K562 (cell line): ENCODE data around the gene PRCD. TPM values are rescaled to one million over a fixed set of nuclear protein-coding genes. Genes with fewer than 3 reads are reported as not detected.
A peak's percentile ranks its signal among the peaks of the same experiment; 100 is the strongest.

Experiments used
- BDP1 ChIP-seq: IDR thresholded peaks from 3 replicates; pipeline ENCODE4 v1.6.1; 2011; ENCODE audit not compliant: insufficient read length, insufficient read depth
- CHD1 ChIP-seq: fragments of 200-600 bp; sonication (generic); IDR thresholded peaks from one replicate; pipeline ENCODE4 v1.6.1; 2012; ENCODE audit warnings: mild to moderate bottlenecking, moderate library complexity, low read length, inconsistent platforms
- CSDE1 ChIP-seq, 2 experiments: fragments of 450-650 bp; IDR thresholded peaks; 2 replicates each; pipeline ENCODE4 v1.6.1; 2016; ENCODE audit warnings: mild to moderate bottlenecking in 1 of 2
- ZNF212 ChIP-seq: fragments of 450-650 bp; formaldehyde crosslinking; IDR thresholded peaks from 2 replicates; pipeline ENCODE4 v1.4.0; 2020; ENCODE audit warnings: mild to moderate bottlenecking
- ZNF551 ChIP-seq: fragments of 250-450 bp; sonication (Bioruptor Pico); IDR thresholded peaks from 2 replicates; pipeline ENCODE4 v1.5.0; 2021; ENCODE audit warnings: mild to moderate bottlenecking, moderate library complexity
- polyA plus RNA-seq, 8 experiments: library from polyadenylated mRNA; depleted of rRNA in 4 of 8; stranded (reverse) in 5 of 8; unstranded in 3 of 8; fragments of >200 nt; fragmentation: Nextera tagmentation in 2 of 8; fragmentation: Illumina TruSeq in 1 of 8; extraction: Ambion mirVana in 2 of 8; extraction: Trizol in 1 of 8; gene quantifications; 2 replicates each; pipeline versions ENCODE4 v1.2.1 to v1.2.3, GENCODE V29; 2011 to 2014; ENCODE audit warnings: inconsistent platforms in 1 of 8, missing spikeins in 1 of 8
- total RNA-seq, 7 experiments: library from RNA; depleted of rRNA in 6 of 7; stranded (reverse); fragments of >200 nt in 6 of 7; fragmentation: Illumina TruSeq in 2 of 7; extraction: Trizol in 2 of 7; gene quantifications; 2 replicates each; pipeline versions ENCODE4 v1.2.1 to v1.2.3, GENCODE V29; 2011 to 2021; ENCODE audit warnings: low replicate concordance in 1 of 7
- TF ChIP-seq, protein P1 (sequence below), 2 experiments: fragments of 150-350 bp in 1 of 2; IDR thresholded peaks; 2 replicates each; pipeline ENCODE4 v1.6.1; 2012 to 2016; ENCODE audit warnings: low read depth in 2 of 2, low read length in 2 of 2, mild to moderate bottlenecking in 1 of 2, moderate library complexity in 1 of 2
- TF ChIP-seq, protein P2 (sequence below): fragments of 200-600 bp; sonication (generic); IDR thresholded peaks from one replicate; pipeline ENCODE4 v1.6.1; 2012; ENCODE audit warnings: mild to moderate bottlenecking, low read depth, low read length, inconsistent platforms

Gene PRCD
- total and polyA plus RNA-seq, 9 of the 15 experiments (the other 6 are each of a cell fraction or from before 2014, with no cell fraction given) = 0.20 to 0.25 (median 0.21) TPM; not detected in 6

DNA sequence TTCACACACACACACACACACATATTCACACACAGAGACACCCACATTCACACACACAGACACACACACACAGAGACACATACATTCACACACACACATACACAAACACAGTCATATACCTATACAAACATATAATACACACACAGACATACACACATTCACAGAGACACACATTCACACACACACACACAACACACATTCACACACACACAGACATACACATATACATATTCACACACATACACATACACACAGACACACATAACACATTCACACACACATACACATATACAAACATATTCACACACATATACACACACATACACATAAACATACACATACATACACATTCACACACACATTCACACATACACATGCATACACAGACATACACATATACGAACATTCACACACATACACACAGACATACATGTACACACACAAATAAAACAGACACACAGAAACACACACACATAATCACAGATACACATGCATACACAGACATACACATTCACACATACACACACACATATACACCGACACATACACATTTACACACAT is 7.9 kb downstream of the PRCD start (continued):
- TF ChIP-seq, protein P1, sequence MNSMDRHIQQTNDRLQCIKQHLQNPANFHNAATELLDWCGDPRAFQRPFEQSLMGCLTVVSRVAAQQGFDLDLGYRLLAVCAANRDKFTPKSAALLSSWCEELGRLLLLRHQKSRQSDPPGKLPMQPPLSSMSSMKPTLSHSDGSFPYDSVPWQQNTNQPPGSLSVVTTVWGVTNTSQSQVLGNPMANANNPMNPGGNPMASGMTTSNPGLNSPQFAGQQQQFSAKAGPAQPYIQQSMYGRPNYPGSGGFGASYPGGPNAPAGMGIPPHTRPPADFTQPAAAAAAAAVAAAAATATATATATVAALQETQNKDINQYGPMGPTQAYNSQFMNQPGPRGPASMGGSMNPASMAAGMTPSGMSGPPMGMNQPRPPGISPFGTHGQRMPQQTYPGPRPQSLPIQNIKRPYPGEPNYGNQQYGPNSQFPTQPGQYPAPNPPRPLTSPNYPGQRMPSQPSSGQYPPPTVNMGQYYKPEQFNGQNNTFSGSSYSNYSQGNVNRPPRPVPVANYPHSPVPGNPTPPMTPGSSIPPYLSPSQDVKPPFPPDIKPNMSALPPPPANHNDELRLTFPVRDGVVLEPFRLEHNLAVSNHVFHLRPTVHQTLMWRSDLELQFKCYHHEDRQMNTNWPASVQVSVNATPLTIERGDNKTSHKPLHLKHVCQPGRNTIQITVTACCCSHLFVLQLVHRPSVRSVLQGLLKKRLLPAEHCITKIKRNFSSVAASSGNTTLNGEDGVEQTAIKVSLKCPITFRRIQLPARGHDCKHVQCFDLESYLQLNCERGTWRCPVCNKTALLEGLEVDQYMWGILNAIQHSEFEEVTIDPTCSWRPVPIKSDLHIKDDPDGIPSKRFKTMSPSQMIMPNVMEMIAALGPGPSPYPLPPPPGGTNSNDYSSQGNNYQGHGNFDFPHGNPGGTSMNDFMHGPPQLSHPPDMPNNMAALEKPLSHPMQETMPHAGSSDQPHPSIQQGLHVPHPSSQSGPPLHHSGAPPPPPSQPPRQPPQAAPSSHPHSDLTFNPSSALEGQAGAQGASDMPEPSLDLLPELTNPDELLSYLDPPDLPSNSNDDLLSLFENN (IDR thresholded peaks at IDR 0.05; ENCODE audit: low read depth in 2 of 2, low read length in 2 of 2) = no peak
- TF ChIP-seq BDP1 (no peak), ZNF551 (CRISPR knock-in tag) (no peak), CHD1 (no peak), CSDE1 (IDR thresholded peaks at IDR 0.05) (peak; percentile 35 to 60; a peak in 2 of 4 replicates), ZNF212 (no peak)
- TF ChIP-seq, protein P2, sequence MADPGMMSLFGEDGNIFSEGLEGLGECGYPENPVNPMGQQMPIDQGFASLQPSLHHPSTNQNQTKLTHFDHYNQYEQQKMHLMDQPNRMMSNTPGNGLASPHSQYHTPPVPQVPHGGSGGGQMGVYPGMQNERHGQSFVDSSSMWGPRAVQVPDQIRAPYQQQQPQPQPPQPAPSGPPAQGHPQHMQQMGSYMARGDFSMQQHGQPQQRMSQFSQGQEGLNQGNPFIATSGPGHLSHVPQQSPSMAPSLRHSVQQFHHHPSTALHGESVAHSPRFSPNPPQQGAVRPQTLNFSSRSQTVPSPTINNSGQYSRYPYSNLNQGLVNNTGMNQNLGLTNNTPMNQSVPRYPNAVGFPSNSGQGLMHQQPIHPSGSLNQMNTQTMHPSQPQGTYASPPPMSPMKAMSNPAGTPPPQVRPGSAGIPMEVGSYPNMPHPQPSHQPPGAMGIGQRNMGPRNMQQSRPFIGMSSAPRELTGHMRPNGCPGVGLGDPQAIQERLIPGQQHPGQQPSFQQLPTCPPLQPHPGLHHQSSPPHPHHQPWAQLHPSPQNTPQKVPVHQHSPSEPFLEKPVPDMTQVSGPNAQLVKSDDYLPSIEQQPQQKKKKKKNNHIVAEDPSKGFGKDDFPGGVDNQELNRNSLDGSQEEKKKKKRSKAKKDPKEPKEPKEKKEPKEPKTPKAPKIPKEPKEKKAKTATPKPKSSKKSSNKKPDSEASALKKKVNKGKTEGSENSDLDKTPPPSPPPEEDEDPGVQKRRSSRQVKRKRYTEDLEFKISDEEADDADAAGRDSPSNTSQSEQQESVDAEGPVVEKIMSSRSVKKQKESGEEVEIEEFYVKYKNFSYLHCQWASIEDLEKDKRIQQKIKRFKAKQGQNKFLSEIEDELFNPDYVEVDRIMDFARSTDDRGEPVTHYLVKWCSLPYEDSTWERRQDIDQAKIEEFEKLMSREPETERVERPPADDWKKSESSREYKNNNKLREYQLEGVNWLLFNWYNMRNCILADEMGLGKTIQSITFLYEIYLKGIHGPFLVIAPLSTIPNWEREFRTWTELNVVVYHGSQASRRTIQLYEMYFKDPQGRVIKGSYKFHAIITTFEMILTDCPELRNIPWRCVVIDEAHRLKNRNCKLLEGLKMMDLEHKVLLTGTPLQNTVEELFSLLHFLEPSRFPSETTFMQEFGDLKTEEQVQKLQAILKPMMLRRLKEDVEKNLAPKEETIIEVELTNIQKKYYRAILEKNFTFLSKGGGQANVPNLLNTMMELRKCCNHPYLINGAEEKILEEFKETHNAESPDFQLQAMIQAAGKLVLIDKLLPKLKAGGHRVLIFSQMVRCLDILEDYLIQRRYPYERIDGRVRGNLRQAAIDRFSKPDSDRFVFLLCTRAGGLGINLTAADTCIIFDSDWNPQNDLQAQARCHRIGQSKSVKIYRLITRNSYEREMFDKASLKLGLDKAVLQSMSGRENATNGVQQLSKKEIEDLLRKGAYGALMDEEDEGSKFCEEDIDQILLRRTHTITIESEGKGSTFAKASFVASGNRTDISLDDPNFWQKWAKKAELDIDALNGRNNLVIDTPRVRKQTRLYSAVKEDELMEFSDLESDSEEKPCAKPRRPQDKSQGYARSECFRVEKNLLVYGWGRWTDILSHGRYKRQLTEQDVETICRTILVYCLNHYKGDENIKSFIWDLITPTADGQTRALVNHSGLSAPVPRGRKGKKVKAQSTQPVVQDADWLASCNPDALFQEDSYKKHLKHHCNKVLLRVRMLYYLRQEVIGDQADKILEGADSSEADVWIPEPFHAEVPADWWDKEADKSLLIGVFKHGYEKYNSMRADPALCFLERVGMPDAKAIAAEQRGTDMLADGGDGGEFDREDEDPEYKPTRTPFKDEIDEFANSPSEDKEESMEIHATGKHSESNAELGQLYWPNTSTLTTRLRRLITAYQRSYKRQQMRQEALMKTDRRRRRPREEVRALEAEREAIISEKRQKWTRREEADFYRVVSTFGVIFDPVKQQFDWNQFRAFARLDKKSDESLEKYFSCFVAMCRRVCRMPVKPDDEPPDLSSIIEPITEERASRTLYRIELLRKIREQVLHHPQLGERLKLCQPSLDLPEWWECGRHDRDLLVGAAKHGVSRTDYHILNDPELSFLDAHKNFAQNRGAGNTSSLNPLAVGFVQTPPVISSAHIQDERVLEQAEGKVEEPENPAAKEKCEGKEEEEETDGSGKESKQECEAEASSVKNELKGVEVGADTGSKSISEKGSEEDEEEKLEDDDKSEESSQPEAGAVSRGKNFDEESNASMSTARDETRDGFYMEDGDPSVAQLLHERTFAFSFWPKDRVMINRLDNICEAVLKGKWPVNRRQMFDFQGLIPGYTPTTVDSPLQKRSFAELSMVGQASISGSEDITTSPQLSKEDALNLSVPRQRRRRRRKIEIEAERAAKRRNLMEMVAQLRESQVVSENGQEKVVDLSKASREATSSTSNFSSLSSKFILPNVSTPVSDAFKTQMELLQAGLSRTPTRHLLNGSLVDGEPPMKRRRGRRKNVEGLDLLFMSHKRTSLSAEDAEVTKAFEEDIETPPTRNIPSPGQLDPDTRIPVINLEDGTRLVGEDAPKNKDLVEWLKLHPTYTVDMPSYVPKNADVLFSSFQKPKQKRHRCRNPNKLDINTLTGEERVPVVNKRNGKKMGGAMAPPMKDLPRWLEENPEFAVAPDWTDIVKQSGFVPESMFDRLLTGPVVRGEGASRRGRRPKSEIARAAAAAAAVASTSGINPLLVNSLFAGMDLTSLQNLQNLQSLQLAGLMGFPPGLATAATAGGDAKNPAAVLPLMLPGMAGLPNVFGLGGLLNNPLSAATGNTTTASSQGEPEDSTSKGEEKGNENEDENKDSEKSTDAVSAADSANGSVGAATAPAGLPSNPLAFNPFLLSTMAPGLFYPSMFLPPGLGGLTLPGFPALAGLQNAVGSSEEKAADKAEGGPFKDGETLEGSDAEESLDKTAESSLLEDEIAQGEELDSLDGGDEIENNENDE = no peak
